IMR-90 (cell line): ENCODE measurements around the gene TFCP2. TPM values are rescaled to one million over a fixed set of nuclear protein-coding genes. Genes with fewer than 3 reads are reported as not detected.

Source experiments
- ATAC-seq: fragments of 200-7000 bp; cut with Tn5 transposase; 2 replicates; pipeline ENCODE4 v1.9.1; 2020; ENCODE audit warnings: low read depth, mild to moderate bottlenecking, moderate library complexity
- BruUV-seq: library from RNA; stranded (reverse); fragments of 400-500 nt; replicated peaks from 2 replicates; lab custom pipeline; 2021; lab: Mats Ljungman, UMichigan
- CTCF ChIA-PET: fragments of 300-600 bp; formaldehyde crosslinking; extraction: SDS; loops from one replicate; lab custom pipeline; 2021; ENCODE audit warnings: antibody characterized with exemption; lab: Yijun Ruan, JAX
- POLR2A ChIA-PET: fragments of 300-600 bp; sonication (Branson Sonifier 250); formaldehyde crosslinking; loops from one replicate; lab custom pipeline; 2022; ENCODE audit warnings: antibody characterized with exemption; ENCODE audit not compliant: unreplicated experiment; lab: Charles Lee
- DNase-seq: peaks from one replicate; pipeline ENCODE4 v3.0.0; 2013
- H2AFZ ChIP-seq: replicated peaks from 2 replicates; pipeline ENCODE3; 2013; ENCODE audit warnings: low read length, mild to moderate bottlenecking; ENCODE audit not compliant: poor library complexity
- H2AK5ac ChIP-seq: 2 replicates; pipeline ENCODE4 v1.6.1; 2013; ENCODE audit warnings: low read depth, low read length, inconsistent platforms
- H2AK9ac ChIP-seq: replicated peaks from 2 replicates; pipeline ENCODE3; 2013; ENCODE audit warnings: mild to moderate bottlenecking, low read depth, low read length, moderate library complexity; ENCODE audit not compliant: poor library complexity
- H2BK120ac ChIP-seq: 2 replicates; pipeline ENCODE4 v1.6.1; 2013; ENCODE audit warnings: low read depth, low read length, inconsistent platforms
- H2BK15ac ChIP-seq: 3 replicates; pipeline ENCODE4 v1.6.1; 2013; ENCODE audit warnings: low read depth, low read length, inconsistent platforms
- H2BK20ac ChIP-seq: 2 replicates; pipeline ENCODE4 v1.6.1; 2013; ENCODE audit warnings: low read depth, mild to moderate bottlenecking, inconsistent platforms, low read length, moderate library complexity
- H2BK5ac ChIP-seq: 2 replicates; pipeline ENCODE4 v1.6.1; 2013; ENCODE audit warnings: mild to moderate bottlenecking, low read depth, low read length, inconsistent platforms; ENCODE audit not compliant: poor library complexity, severe bottlenecking
- H3K14ac ChIP-seq: replicated peaks from 2 replicates; pipeline ENCODE4 v1.6.1; 2013; ENCODE audit warnings: low read depth, low read length, inconsistent platforms
- H3K18ac ChIP-seq: 2 replicates; pipeline ENCODE4 v1.6.1; 2013; ENCODE audit warnings: low read depth, low read length, control low read depth
- H3K23ac ChIP-seq: 2 replicates; pipeline ENCODE4 v1.6.1; 2013; ENCODE audit warnings: low read depth, low read length, inconsistent platforms
- H3K27ac ChIP-seq: 2 replicates; pipeline ENCODE4 v1.5.1; 2013; ENCODE audit warnings: mild to moderate bottlenecking, control low read depth, low read length; ENCODE audit not compliant: insufficient read depth
- H3K27me3 ChIP-seq: 2 replicates; pipeline ENCODE4 v1.6.1; 2013; ENCODE audit warnings: low read length; ENCODE audit not compliant: control insufficient read depth, insufficient read depth
- H3K36me3 ChIP-seq: 2 replicates; pipeline ENCODE4 v1.6.1; 2013; ENCODE audit warnings: low read length, mixed read lengths; ENCODE audit not compliant: control insufficient read depth, insufficient read depth
- H3K4ac ChIP-seq: 2 replicates; pipeline ENCODE4 v1.6.1; 2013; ENCODE audit warnings: low read depth, low read length, inconsistent platforms
- H3K4me1 ChIP-seq: 2 replicates; pipeline ENCODE4 v1.6.1; 2013; ENCODE audit warnings: low read length, mixed read lengths; ENCODE audit not compliant: control insufficient read depth, insufficient read depth
- H3K4me2 ChIP-seq: 2 replicates; pipeline ENCODE4 v1.6.1; 2013; ENCODE audit warnings: low read depth, mild to moderate bottlenecking, control low read depth, low read length, moderate library complexity
- H3K4me3 ChIP-seq: 2 replicates; pipeline ENCODE4 v1.5.1; 2013; ENCODE audit warnings: low read depth, mild to moderate bottlenecking, control low read depth, low read length, moderate library complexity; ENCODE audit not compliant: insufficient read depth
- H3K56ac ChIP-seq: 2 replicates; pipeline ENCODE4 v1.6.1; 2013; ENCODE audit warnings: low read length, inconsistent platforms; ENCODE audit not compliant: insufficient read depth; ENCODE audit errors: extremely low read depth
- H3K79me1 ChIP-seq, 2 experiments: 2 replicates each; pipeline ENCODE4 v1.6.1; 2013; ENCODE audit warnings: low read length in 2 of 2, inconsistent platforms in 1 of 2, low read depth in 1 of 2
- H3K9ac ChIP-seq: 2 replicates; pipeline ENCODE4 v1.6.1; 2013; ENCODE audit warnings: low read depth, low read length, control low read depth
- H3K9me1 ChIP-seq: 2 replicates; pipeline ENCODE4 v1.6.1; 2013; ENCODE audit warnings: low read length, inconsistent platforms; ENCODE audit not compliant: insufficient read depth
- H3K9me3 ChIP-seq: 2 replicates; pipeline ENCODE4 v1.6.1; 2013; ENCODE audit warnings: low read length; ENCODE audit not compliant: control insufficient read depth, insufficient read depth
- H4K20me1 ChIP-seq: 2 replicates; pipeline ENCODE4 v1.6.1; 2013; ENCODE audit warnings: low read length, inconsistent platforms; ENCODE audit not compliant: insufficient read depth
- H4K5ac ChIP-seq: 2 replicates; pipeline ENCODE4 v1.6.1; 2013; ENCODE audit warnings: mild to moderate bottlenecking, low read depth, low read length, control low read depth
- H4K8ac ChIP-seq, 2 experiments: 2 replicates each; pipeline ENCODE4 v1.6.1; 2013; ENCODE audit warnings: low read depth in 2 of 2, low read length in 2 of 2, control low read depth in 1 of 2, inconsistent platforms in 1 of 2
- H4K91ac ChIP-seq: 2 replicates; pipeline ENCODE4 v1.6.1; 2013; ENCODE audit warnings: low read depth, low read length, inconsistent platforms; ENCODE audit not compliant: insufficient read depth
- BHLHE40 ChIP-seq: fragments of 150-350 bp; IDR thresholded peaks from 2 replicates; pipeline ENCODE4 v1.6.1; 2016; ENCODE audit warnings: mild to moderate bottlenecking, low read depth, low read length
- CEBPB ChIP-seq: IDR thresholded peaks from 2 replicates; pipeline ENCODE4 v1.6.1; 2012; ENCODE audit warnings: low read depth, low read length, improper control_type of control experiment
- CHD1 ChIP-seq: IDR thresholded peaks from 2 replicates; pipeline ENCODE4 v1.6.1; 2012; ENCODE audit warnings: low read depth, low read length, improper control_type of control experiment
- CTCF ChIP-seq: conservative IDR thresholded peaks from 2 replicates; pipeline ENCODE4 v1.5.1; 2012; ENCODE audit warnings: mild to moderate bottlenecking, low read depth, low read length, improper control_type of control experiment
- ELK1 ChIP-seq: fragments of 150-350 bp; IDR thresholded peaks from 2 replicates; pipeline ENCODE4 v1.6.1; 2016; ENCODE audit warnings: low read depth, mild to moderate bottlenecking, low read length, moderate library complexity, borderline replicate concordance
- FOS ChIP-seq: fragments of 150-350 bp; IDR thresholded peaks from 2 replicates; pipeline ENCODE4 v1.6.1; 2016; ENCODE audit warnings: low read depth, low read length
- MAFK ChIP-seq: IDR thresholded peaks from 2 replicates; pipeline ENCODE4 v1.6.1; 2012; ENCODE audit warnings: low read depth, low read length, improper control_type of control experiment
- MAZ ChIP-seq: IDR thresholded peaks from 2 replicates; pipeline ENCODE4 v1.6.1; 2012; ENCODE audit warnings: low read depth, mild to moderate bottlenecking, low read length, improper control_type of control experiment, moderate library complexity, borderline replicate concordance
- MXI1 ChIP-seq: IDR thresholded peaks from 2 replicates; pipeline ENCODE4 v1.6.1; 2012; ENCODE audit warnings: low read depth, mild to moderate bottlenecking, low read length, moderate library complexity, borderline replicate concordance
- NFE2L2 ChIP-seq: fragments of 150-350 bp; IDR thresholded peaks from 2 replicates; pipeline ENCODE4 v1.6.1; 2016; ENCODE audit warnings: low read depth, mild to moderate bottlenecking, low read length
- POLR2A ChIP-seq: IDR thresholded peaks from 2 replicates; pipeline ENCODE4 v1.6.1; 2012; ENCODE audit warnings: mild to moderate bottlenecking, low read depth, low read length
- RAD21 ChIP-seq: IDR thresholded peaks from 2 replicates; pipeline ENCODE4 v1.6.1; 2012; ENCODE audit warnings: low read length, improper control_type of control experiment
- RCOR1 ChIP-seq: IDR thresholded peaks from 2 replicates; pipeline ENCODE4 v1.6.1; 2012; ENCODE audit warnings: mild to moderate bottlenecking, low read length, improper control_type of control experiment; ENCODE audit not compliant: insufficient replicate concordance
- RFX5 ChIP-seq: IDR thresholded peaks from 2 replicates; pipeline ENCODE4 v1.8.0; 2012; ENCODE audit warnings: low read depth, mild to moderate bottlenecking, low read length, moderate library complexity
- SMC3 ChIP-seq: fragments of 150-350 bp; IDR thresholded peaks from 2 replicates; pipeline ENCODE4 v1.6.1; 2016; ENCODE audit warnings: low read depth, mild to moderate bottlenecking, antibody characterized with exemption, low read length, moderate library complexity
- USF2 ChIP-seq: fragments of 150-350 bp; IDR thresholded peaks from 2 replicates; pipeline ENCODE4 v1.6.1; 2017; ENCODE audit warnings: mild to moderate bottlenecking, antibody characterized with exemption, low read length, low read depth
- whole genome bisulfite sequencing, 2 experiments: methylation state at CpG; one replicate each; pipeline versions ENCODE4 v1.1.5 to v1.1.7; 2013; ENCODE audit warnings: missing lambda C conversion rate in 2 of 2; ENCODE audit not compliant: insufficient read length in 1 of 2; ENCODE audit errors: extremely low coverage in 2 of 2; 5-methylcytosine and 5-hydroxymethylcytosine counted together
- dilution Hi-C: fragments of 300-500 bp; cut with HindIII; formaldehyde crosslinking; loops from one replicate; pipeline ENCODE4 v1.14.3; 2018; ENCODE audit warnings: low sequenced_read_pairs; ENCODE audit not compliant: unreplicated experiment
- in situ Hi-C: fragments of 300-500 bp; cut with MboI; formaldehyde crosslinking; loops from 3 replicates; pipeline ENCODE4 v1.14.3; 2019; ENCODE audit warnings: low sequenced_read_pairs, inconsistent platforms, mixed read lengths
- intact Hi-C: fragments of 100-400 bp; cut with micrococcal nuclease; formaldehyde crosslinking; loops from 2 replicates; pipeline ENCODE4 v1.10.0; 2022
- polyA plus RNA-seq, 3 experiments: library from polyadenylated mRNA; depleted of rRNA; stranded (reverse); fragments of >200 nt; gene quantifications; 2 replicates each; pipeline ENCODE4 v1.2.3, GENCODE V29; 2012; ENCODE audit warnings: low replicate concordance in 1 of 3
- total RNA-seq: library from RNA; depleted of rRNA; stranded (reverse); fragments of >200 nt; gene quantifications from 2 replicates; pipeline ENCODE4 v1.2.3, GENCODE V29; 2012

Gene TFCP2
- total and polyA plus RNA-seq, 2 of the 4 experiments (the other 2 are of a cell fraction): 10.0 to 15.4 TPM

DNA sequence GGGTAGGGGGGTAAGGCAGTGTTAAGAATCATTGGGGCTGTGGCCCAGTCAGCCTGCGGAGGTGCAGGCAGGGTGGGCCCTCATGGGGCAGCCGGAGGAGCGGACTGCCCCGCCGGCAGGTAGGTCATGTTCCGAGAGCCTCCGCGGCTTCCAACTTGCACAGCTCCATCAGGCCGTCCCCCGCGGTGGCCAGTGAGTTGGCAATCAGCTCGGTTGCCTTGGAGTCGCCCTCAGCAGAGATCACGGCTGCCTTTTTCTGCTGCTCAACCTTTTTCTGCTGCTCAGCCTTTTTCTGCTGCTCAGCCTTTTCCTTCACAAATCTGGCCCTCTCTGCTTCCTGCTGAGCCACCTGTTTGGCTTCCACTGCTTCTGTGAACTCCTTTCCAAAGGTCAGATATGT is 48.4 kb downstream of the TFCP2 start:
- no peak overlapping the region for H4K91ac ChIP-seq
- no peak overlapping the region for H2AK9ac ChIP-seq
- no peak for TF ChIP-seq CHD1
- no peak for TF ChIP-seq FOS
- TF ChIP-seq RAD21: no peak
- no peak for TF ChIP-seq MAFK
- TF ChIP-seq SMC3: no peak
- TF ChIP-seq ELK1: no peak
- no peak for TF ChIP-seq BHLHE40
- no peak for TF ChIP-seq CTCF
- TF ChIP-seq CEBPB: no peak
- TF ChIP-seq RCOR1: no peak
- no peak for TF ChIP-seq POLR2A
- TF ChIP-seq MXI1: no peak
- TF ChIP-seq USF2: no peak
- TF ChIP-seq MAZ: no peak
- no peak for TF ChIP-seq NFE2L2
- no peak for TF ChIP-seq RFX5
- POLR2A ChIA-PET: no interaction called here
- H3K9ac ChIP-seq: no peak overlapping the region
- H3K23ac ChIP-seq: no peak overlapping the region
- no peak overlapping the region for H2AFZ ChIP-seq
- H2BK15ac ChIP-seq: no peak overlapping the region
- 100% methylated on average over 7 of the region's 14 CpGs; no CpG with 5 or more reads in 1 of the 2 experiments for WGBS, 2 experiments
- dilution Hi-C loops (no loop called here), in situ Hi-C loops (no loop called here), intact Hi-C loops (no loop called here)
- no peak overlapping the region for H3K18ac ChIP-seq
- DNase-seq: no peak
- no peak overlapping the region for H2BK5ac ChIP-seq
- BruUV-seq: no TSS peak
- no peak overlapping the region for H4K8ac ChIP-seq
- H3K36me3 ChIP-seq: peaks cover 6% of the 10 kb centered on the region; the same call in 1 of the 2 replicates
- H3K79me1 ChIP-seq: peaks cover 4 to 21% of the 10 kb centered on the region in 2 experiments; a peak in 1 of 4 replicates
- ATAC-seq: no peak
- CTCF ChIA-PET: interaction anchor here (0.7 kb wide), 1 partner anchor 30 kb away, joined by 4 read pairs; no protein-coding TSS in a partner anchor
- no peak overlapping the region for H2BK120ac ChIP-seq
- no peak overlapping the region for H2AK5ac ChIP-seq
- peaks cover 5% of the 10 kb centered on the region; the same call in 1 of the 2 replicates for H3K9me1 ChIP-seq
- no peak overlapping the region for H4K5ac ChIP-seq
- no peak overlapping the region for H3K14ac ChIP-seq
- H3K4me1 ChIP-seq: peaks cover 3% of the 10 kb centered on the region
- H3K4ac ChIP-seq: no peak overlapping the region
- no peak overlapping the region for H3K4me2 ChIP-seq
- H3K27me3 ChIP-seq: no peaks in the 10 kb centered on the region
- 0 out of 2 replicates have a peak, but pooled peaks cover 3% of the 10 kb centered on the region for H4K20me1 ChIP-seq
- no peak overlapping the region for H3K56ac ChIP-seq
- no peak overlapping the region for H3K4me3 ChIP-seq
- H2BK20ac ChIP-seq: no peak overlapping the region
- no peaks in the 10 kb centered on the region for H3K9me3 ChIP-seq
- no peak overlapping the region for H3K27ac ChIP-seq
